Mucosa of rectum (tissue), 2 donors: ENCODE measurements around the gene PHKG1.
"Not testable (repeated sequence)": the region's sequence is repeated elsewhere in the genome, so short reads cannot be mapped to it uniquely, and the experiment has no call there.

Source experiments
- H3K27ac ChIP-seq, 2 donors: one replicate each; pipeline ENCODE4 v1.7.0; 2013; ENCODE audit warnings: inconsistent platforms in 2 of 2, low read depth in 2 of 2, low read length in 2 of 2
- H3K27me3 ChIP-seq, 2 donors: one replicate each; pipeline ENCODE4 v1.7.0; 2013; ENCODE audit warnings: low read length in 2 of 2; ENCODE audit not compliant: control insufficient read depth in 2 of 2, insufficient read depth in 2 of 2
- H3K36me3 ChIP-seq, 2 donors: one replicate each; pipeline ENCODE4 v1.7.0; 2013; ENCODE audit warnings: low read length in 2 of 2; ENCODE audit not compliant: control insufficient read depth in 2 of 2, insufficient read depth in 2 of 2
- H3K4me1 ChIP-seq, 2 donors: one replicate each; pipeline ENCODE4 v1.7.0; 2013; ENCODE audit warnings: low read length in 2 of 2, mild to moderate bottlenecking in 1 of 2; ENCODE audit not compliant: control insufficient read depth in 2 of 2, insufficient read depth in 2 of 2
- H3K4me3 ChIP-seq, 2 donors: one replicate each; pipeline ENCODE4 v1.7.0; 2013; ENCODE audit warnings: low read length in 2 of 2
- H3K9ac ChIP-seq, 2 donors: one replicate each; pipeline ENCODE4 v1.7.0; 2013; ENCODE audit warnings: low read length in 2 of 2, low read depth in 1 of 2, mild to moderate bottlenecking in 1 of 2
- H3K9me3 ChIP-seq, 2 donors: one replicate each; pipeline ENCODE4 v1.7.0; 2013; ENCODE audit warnings: low read length in 2 of 2; ENCODE audit not compliant: control insufficient read depth in 2 of 2
- donor health status: healthy.
- donor health status: Normal muscosa, but diverticular disease.

The PHKG1 gene

GRCh38 chr7:56106108-56107073 is 13.6 kb upstream of the PHKG1 start, which contains the start of gene CHCHD2:
Gene CHCHD2 (minus strand): TSS chr7:56106476. CDS start chr7:56106413, 63 bp downstream.
- H3K27me3 ChIP-seq: no peaks in the 10 kb centered on the region
- peaks cover 20 to 25% of the 10 kb centered on the region in 2 donors for H3K36me3 ChIP-seq
- peaks cover 0 to 9% of the 10 kb centered on the region in 2 donors for H3K4me1 ChIP-seq
- H3K27ac ChIP-seq: peak within 1 kb of the TSS; percentile 96 to 97
- H3K9ac ChIP-seq: peak within 1 kb of the TSS; percentile 98 to 99
- peak within 1 kb of the TSS; percentile 70 to 95 for H3K4me3 ChIP-seq
- H3K9me3 ChIP-seq: no peaks in the 10 kb centered on the region

DNA sequence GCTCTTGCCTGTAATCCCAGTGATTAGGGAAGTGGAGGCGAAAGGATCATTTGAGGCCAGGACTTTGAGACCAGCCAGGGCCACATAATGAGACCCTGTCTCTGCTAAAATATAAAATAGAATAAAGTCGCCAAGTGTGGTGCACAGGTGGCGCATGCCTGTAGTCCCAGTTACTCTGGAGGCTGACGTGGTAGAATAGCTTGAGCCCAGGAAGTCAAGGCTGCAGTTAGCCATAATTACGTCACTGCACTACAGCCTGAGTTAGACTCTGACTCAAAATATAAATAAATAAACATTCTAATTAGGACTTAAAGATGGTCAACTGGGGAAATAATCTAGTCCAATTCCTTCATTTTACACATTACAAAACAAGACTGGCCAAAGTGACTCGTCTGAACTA is 12.8 kb upstream of the PHKG1 start:
- Histone ChIP-seq H3K9me3 (no peaks in the 10 kb centered on the region), H3K27ac (peak overlapping the region; percentile 96 to 97), H3K4me3 (peak overlapping the region; percentile 70 to 95), H3K27me3 (no peaks in the 10 kb centered on the region), H3K4me1 (peaks cover 0 to 9% of the 10 kb centered on the region in 2 donors), H3K36me3 (peaks cover 25 to 34% of the 10 kb centered on the region in 2 donors), H3K9ac (peak overlapping the region; percentile 98 to 99)

DNA sequence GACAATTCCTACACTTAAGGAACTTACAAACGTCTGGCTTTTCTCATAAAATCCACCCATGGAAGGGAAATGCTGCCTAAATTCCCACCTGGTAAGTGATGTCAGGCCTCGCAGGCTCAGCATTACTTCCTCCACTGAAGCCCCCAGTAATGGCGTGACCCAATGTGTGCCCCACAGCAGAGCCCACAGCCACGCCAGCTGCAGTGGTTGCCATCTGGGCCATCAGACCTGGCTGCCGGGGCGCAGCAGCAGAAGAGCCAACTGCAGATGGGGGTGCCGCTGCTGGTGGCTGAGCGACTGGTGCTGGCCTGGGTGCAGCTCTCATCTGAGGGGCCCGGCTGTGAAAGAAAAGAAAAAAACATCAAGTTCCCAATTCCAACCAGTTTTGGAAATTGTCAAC is 11.4 kb upstream of the PHKG1 start:
- not testable (repeated sequence) for H3K4me1 ChIP-seq, H3K9ac ChIP-seq, H3K27me3 ChIP-seq, H3K4me3 ChIP-seq, H3K27ac ChIP-seq, H3K9me3 ChIP-seq
- H3K36me3 ChIP-seq: peaks cover 34 to 43% of the 10 kb centered on the region in 2 donors

GRCh38 chr7:56099653-56100052 is 6.9 kb upstream of the PHKG1 start:
- Histone ChIP-seq H3K4me1 (no peaks in the 10 kb centered on the region), H3K27me3 (no peaks in the 10 kb centered on the region), H3K4me3 (no peak overlapping the region), H3K9ac (no peak overlapping the region), H3K27ac (no peak overlapping the region), H3K9me3 (no peaks in the 10 kb centered on the region), H3K36me3 (peaks cover 34 to 43% of the 10 kb centered on the region in 2 donors)

GRCh38 chr7:56098187-56099008 is 5.6 kb upstream of the PHKG1 start:
- not testable (repeated sequence) for H3K27ac ChIP-seq, H3K9me3 ChIP-seq, H3K4me1 ChIP-seq, H3K27me3 ChIP-seq, H3K4me3 ChIP-seq, H3K9ac ChIP-seq
- H3K36me3 ChIP-seq: peaks cover 27 to 36% of the 10 kb centered on the region in 2 donors

DNA sequence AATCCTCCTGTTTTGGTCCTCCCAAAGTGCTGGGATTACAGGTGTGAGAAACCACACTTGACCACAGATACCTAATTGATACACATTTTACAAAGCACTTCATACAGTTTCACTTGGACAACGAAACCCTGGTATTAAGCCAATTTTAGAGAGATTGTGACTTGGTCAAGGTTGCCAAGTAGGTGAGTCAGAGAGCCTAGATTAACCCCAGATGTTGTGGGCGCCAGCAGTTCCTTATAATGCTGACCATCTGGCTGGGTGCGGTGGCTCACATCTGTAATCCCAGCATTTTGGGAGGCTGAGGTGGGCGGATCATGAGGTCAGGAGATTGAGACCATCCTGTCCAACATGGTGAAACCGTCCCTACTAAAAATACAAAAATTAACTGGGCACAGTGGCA is 4.9 kb upstream of the PHKG1 start:
- no peak overlapping the region for H3K27ac ChIP-seq
- no peaks in the 10 kb centered on the region for H3K9me3 ChIP-seq
- H3K27me3 ChIP-seq: no peaks in the 10 kb centered on the region
- H3K9ac ChIP-seq: no peak overlapping the region
- peaks cover 24 to 29% of the 10 kb centered on the region in 2 donors for H3K36me3 ChIP-seq
- no peak overlapping the region for H3K4me3 ChIP-seq
- no peaks in the 10 kb centered on the region for H3K4me1 ChIP-seq

GRCh38 chr7:56092388-56092787 is 364 bp downstream of the PHKG1 start:
- H3K4me3 ChIP-seq, H3K27ac ChIP-seq, H3K9ac ChIP-seq, H3K4me1 ChIP-seq, H3K9me3 ChIP-seq, H3K27me3 ChIP-seq, H3K36me3 ChIP-seq: not testable (repeated sequence)

DNA sequence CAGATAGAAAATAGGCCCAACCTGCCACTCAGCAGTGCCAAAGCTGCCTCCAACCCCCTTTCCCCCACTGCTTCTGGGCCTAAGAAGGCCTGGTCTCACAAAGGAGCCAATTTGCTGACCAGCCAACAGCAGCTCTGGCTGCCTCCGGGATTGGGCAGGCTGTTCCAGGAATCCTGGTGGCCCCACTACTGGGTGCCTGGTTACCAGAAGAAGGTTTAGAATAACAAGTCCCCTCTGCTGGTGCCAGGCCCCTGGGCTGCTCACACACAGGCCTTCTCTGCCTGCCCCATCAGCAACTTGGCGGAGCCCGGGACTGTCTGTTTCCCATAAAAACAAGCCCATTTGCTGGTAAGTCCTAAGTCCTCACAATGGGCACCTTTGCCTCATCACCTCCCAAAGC is 1.2 kb downstream of the PHKG1 start:
- Histone ChIP-seq H3K9me3 (no peaks in the 10 kb centered on the region), H3K27me3 (no peaks in the 10 kb centered on the region), H3K9ac (no peak overlapping the region), H3K27ac (peak overlapping the region in 1 of 2 donors; percentile 16), H3K4me1 (no peaks in the 10 kb centered on the region), H3K4me3 (no peak overlapping the region), H3K36me3 (peaks cover 0 to 5% of the 10 kb centered on the region in 2 donors)

- H3K9me3 ChIP-seq: no peaks in the 10 kb centered on the region
- no peak overlapping the region for H3K27ac ChIP-seq
- no peaks in the 10 kb centered on the region for H3K4me1 ChIP-seq
- H3K27me3 ChIP-seq: no peaks in the 10 kb centered on the region
- no peak overlapping the region for H3K9ac ChIP-seq
- peaks cover 0 to 5% of the 10 kb centered on the region in 2 donors for H3K36me3 ChIP-seq
- H3K4me3 ChIP-seq: no peak overlapping the region
These were observed 5.3 kb downstream of the PHKG1 start for GRCh38 chr7:56087445-56087844.

- Histone ChIP-seq H3K9ac (no peak overlapping the region), H3K36me3 (peaks cover 0 to 5% of the 10 kb centered on the region in 2 donors), H3K4me3 (no peak overlapping the region), H3K27me3 (no peaks in the 10 kb centered on the region), H3K9me3 (no peaks in the 10 kb centered on the region), H3K27ac (no peak overlapping the region), H3K4me1 (no peaks in the 10 kb centered on the region)
These were observed 6.0 kb downstream of the PHKG1 start for GRCh38 chr7:56086761-56087160.
